ENCODE measurements around the gene H3-3A. TPM values are rescaled to one million over a fixed set of nuclear protein-coding genes. Genes with fewer than 3 reads are reported as not detected.

The H3-3A gene
- total and polyA plus RNA-seq, 2 of the 8 experiments (the other 6 are each of a cell fraction or from before 2014, with no cell fraction given), result 1,157 to 1,223 TPM

DNA sequence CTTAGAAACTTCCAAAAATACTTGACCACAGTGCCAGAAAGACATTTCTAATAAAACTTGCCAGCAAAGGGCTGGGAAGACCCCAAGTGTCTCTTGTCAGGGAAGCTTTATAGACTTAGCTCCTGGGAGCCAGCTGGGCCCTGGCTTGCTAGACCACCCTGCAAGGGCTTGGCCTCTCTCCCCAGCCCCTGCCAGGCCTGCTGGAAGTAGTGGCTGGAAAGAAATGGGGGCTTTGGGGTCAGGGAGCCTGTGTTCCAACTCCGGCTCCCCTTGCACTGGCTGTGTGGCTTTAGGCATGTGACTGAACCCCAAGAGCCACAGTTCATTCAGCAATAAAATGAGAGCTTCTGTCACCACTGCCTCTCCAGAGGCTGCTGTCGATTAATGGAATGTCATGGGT is 31.1 kb downstream of the H3-3A start:
- Histone ChIP-seq H3K9ac (replicated peaks in 1 of 4; ENCODE audit: extremely low read depth in 1 of 4, low read depth in 3 of 4, low read length in 3 of 4) (no peak overlapping the region), H3K14ac (ENCODE audit: insufficient read length) (no peak overlapping the region), H3K4me3 (ENCODE audit: extremely low read depth in 1 of 4, insufficient read depth in 2 of 4, low read depth in 3 of 4, low read length in 4 of 4) (no peak overlapping the region), H3K9me3 (ENCODE audit: insufficient read depth in 2 of 2, low read depth in 1 of 2, low read length in 1 of 2) (no peaks in the 10 kb centered on the region), H3K36me3 (ENCODE audit: control insufficient read depth in 2 of 4, insufficient read depth in 4 of 4, low read length in 3 of 4) (no peaks in the 10 kb centered on the region), H3K79me2 (ENCODE audit: control insufficient read depth in 1 of 2, insufficient read depth in 2 of 2, low read length in 2 of 2) (no peaks in the 10 kb centered on the region), H3K79me1 (ENCODE audit: low read depth, low read length) (no peaks in the 10 kb centered on the region; the same call in 1 of the 2 replicates), H2BK12ac (ENCODE audit: low read depth, low read length) (no peak overlapping the region), H2AFZ (ENCODE audit: low read length) (no peak overlapping the region), H3K27ac (ENCODE audit: low read depth, low read length) (no peak overlapping the region), H3K4me2 (ENCODE audit: insufficient read depth in 1 of 2, low read depth in 2 of 2, low read length in 2 of 2) (no peak overlapping the region), H4K8ac (ENCODE audit: extremely low read depth, insufficient read depth, low read length) (no peak overlapping the region), H3K18ac (ENCODE audit: extremely low read depth, low read length) (no peak overlapping the region), H3K23ac (ENCODE audit: insufficient read length) (no peak overlapping the region), H2BK20ac (ENCODE audit: low read length) (no peak overlapping the region), H3K56ac (replicated peaks; ENCODE audit: insufficient read length, low read depth, low read length) (no peak overlapping the region), H3K4me1 (replicated peaks in 1 of 4; ENCODE audit: control insufficient read depth in 3 of 4, insufficient read depth in 4 of 4, low read length in 3 of 4) (peaks cover 0 to 3% (median 2%) of the 10 kb centered on the region in 4 experiments; a peak in 2 of 7 replicates), H3K4ac (replicated peaks; ENCODE audit: insufficient read length, low read depth, low read length) (no peak overlapping the region), H3K27me3 (replicated peaks in 1 of 4; ENCODE audit: control insufficient read depth in 3 of 4, extremely low read depth in 1 of 4, insufficient read depth in 3 of 4, low read length in 3 of 4) (no peaks in the 10 kb centered on the region), H2AK5ac (ENCODE audit: low read depth, low read length) (no peak overlapping the region), H2BK120ac (replicated peaks; ENCODE audit: low read depth, low read length) (no peak overlapping the region), H4K5ac (ENCODE audit: insufficient read length, low read depth, low read length) (no peak overlapping the region), H3K23me2 (ENCODE audit: low read depth, low read length) (no peaks in the 10 kb centered on the region), H4K20me1 (replicated peaks in 1 of 2; ENCODE audit: control insufficient read depth in 1 of 2, insufficient read depth in 2 of 2, low read length in 2 of 2) (no peaks in the 10 kb centered on the region), H4K91ac (replicated peaks; ENCODE audit: insufficient read length, low read length) (no peak overlapping the region), H2BK5ac (ENCODE audit: low read depth, low read length) (no peak overlapping the region), H2BK15ac (ENCODE audit: low read length) (no peak overlapping the region)
- TF ChIP-seq POU5F1 (IDR thresholded peaks at IDR 0.05; ENCODE audit: low read depth, low read length) (no peak), CHD2 (IDR thresholded peaks at IDR 0.05; ENCODE audit: low read length) (no peak), CTBP2 (IDR thresholded peaks at IDR 0.05; ENCODE audit: borderline replicate concordance, insufficient read depth, insufficient read length, low read length) (no peak), NANOG (IDR thresholded peaks at IDR 0.05; ENCODE audit: insufficient read depth, low read depth, low read length, poor library complexity, severe bottlenecking) (no peak), SIN3A (conservative IDR thresholded peaks at IDR 0.05 in 1 of 2, IDR thresholded peaks at IDR 0.05 in 1 of 2; ENCODE audit: low read depth in 1 of 2, low read length in 2 of 2) (no peak), TAF7 (optimal IDR thresholded peaks at IDR 0.05; ENCODE audit: borderline replicate concordance, low read depth, low read length) (no peak), PHF8 (conservative IDR thresholded peaks at IDR 0.05; ENCODE audit: low read depth, low read length) (no peak), ASH2L (IDR thresholded peaks at IDR 0.05; ENCODE audit: low read length) (no peak), TCF12 (IDR thresholded peaks at IDR 0.05; ENCODE audit: low read depth, low read length) (no peak), RNF2 (IDR thresholded peaks at IDR 0.05; ENCODE audit: borderline replicate concordance, low read depth, low read length, missing control alignments, poor library complexity, severe bottlenecking) (no peak)
- TF ChIP-seq, protein P1, sequence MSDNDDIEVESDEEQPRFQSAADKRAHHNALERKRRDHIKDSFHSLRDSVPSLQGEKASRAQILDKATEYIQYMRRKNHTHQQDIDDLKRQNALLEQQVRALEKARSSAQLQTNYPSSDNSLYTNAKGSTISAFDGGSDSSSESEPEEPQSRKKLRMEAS (IDR thresholded peaks at IDR 0.05), result no peak
- no peak for FAIRE-seq
- WGBS, 2 experiments (ENCODE audit: extremely low coverage in 1 of 2, insufficient coverage in 1 of 2, insufficient read length in 1 of 2, insufficient replicate concordance in 2 of 2, low coverage in 1 of 2, low lambda C conversion rate in 2 of 2, missing lambda C conversion rate in 1 of 2), result 90% methylated on average over 2 of the region's 2 CpGs; no CpG with 5 or more reads in 1 of the 2 experiments
- CTCF ChIA-PET (ENCODE audit: partially characterized antibody), result interaction anchor here (1.1 to 1.4 kb wide), 5 partner anchors 11 to 32 kb away, joined by 3 to 6 read pairs (median 4); no protein-coding TSS in a partner anchor
- DNase-seq (ENCODE audit: low read depth in 1 of 2, low spot score in 2 of 2), result no peak
- POLR2A ChIA-PET (ENCODE audit: partially characterized antibody), result interaction anchor here (1.4 to 2.7 kb wide), 5 partner anchors 10 to 31 kb away, joined by 5 to 13 read pairs (median 7); partner anchors contain the start of gene H3-3A

Measured in H1 (cell line).